Subcutaneous adipose tissue (tissue), 4 donors: Measurements from ENCODE around the gene AJUBA. TPM values are rescaled to one million over a fixed set of nuclear protein-coding genes. Genes with fewer than 3 reads are reported as not detected.

Source experiments
- CTCF ChIP-seq: fragments of 450-650 bp; IDR thresholded peaks from one replicate; pipeline ENCODE4 v1.5.1; 2016; ENCODE audit warnings: low read depth, mild to moderate bottlenecking, control low read depth, antibody characterized with exemption, moderate library complexity
- total RNA-seq, 4 donors: library from RNA; depleted of rRNA; stranded (reverse); fragments of >200 nt; gene quantifications; one replicate each; pipeline ENCODE4 v1.1.0, GENCODE V29; 2016

The AJUBA gene
- total RNA-seq, 4 donors from 2014 or later, result 1.8 to 7.2 (median 4.7) TPM

- no peak for TF ChIP-seq CTCF
Observed at GRCh38 chr14:22962061-22962676, 20.2 kb downstream of the AJUBA start.

- TF ChIP-seq CTCF, result no peak
Observed at GRCh38 chr14:22955702-22956569, 26.4 kb downstream of the AJUBA start.

GRCh38 chr14:22952418-22952817, 29.9 kb downstream of the AJUBA start:
- no peak for TF ChIP-seq CTCF

GRCh38 chr14:22945642-22946041, 36.7 kb downstream of the AJUBA start:
- no peak for TF ChIP-seq CTCF

GRCh38 chr14:22939684-22940083, 42.7 kb downstream of the AJUBA start:
- no peak for TF ChIP-seq CTCF

GRCh38 chr14:22935156-22935555, 47.2 kb downstream of the AJUBA start:
- no peak for TF ChIP-seq CTCF

- TF ChIP-seq CTCF, result no peak
Observed at GRCh38 chr14:22932146-22932545, 50.2 kb downstream of the AJUBA start.
